ENCODE results near the gene KCNH1. TPM values are rescaled to one million over a fixed set of nuclear protein-coding genes. Genes with fewer than 3 reads are reported as not detected.

Gene KCNH1
- total and polyA plus RNA-seq, 8 donors, result 0.04 to 0.54 (median 0.13) TPM

GRCh38 chr1:210683403-210684047, 450.4 kb downstream of the KCNH1 start:
- no peak for TF ChIP-seq CTCF (IDR thresholded peaks at IDR 0.05)
- Histone ChIP-seq H3K9me3 (no peaks in the 10 kb centered on the region), H3K27me3 (no peaks in the 10 kb centered on the region), H3K4me3 (no peak overlapping the region), H3K4me1 (no peaks in the 10 kb centered on the region), H3K36me3 (no peaks in the 10 kb centered on the region), H3K27ac (no peak overlapping the region)
- DNase-seq (no peak), ATAC-seq (no peak)
- intact Hi-C loops (cut with DNase I), result no loop called here

GRCh38 chr1:210681158-210681557, 452.8 kb downstream of the KCNH1 start:
- Histone ChIP-seq H3K36me3 (no peaks in the 10 kb centered on the region), H3K27ac (no peak overlapping the region), H3K4me3 (no peak overlapping the region), H3K4me1 (no peaks in the 10 kb centered on the region), H3K27me3 (no peaks in the 10 kb centered on the region), H3K9me3 (no peaks in the 10 kb centered on the region)
- no peak for DNase-seq
- no peak for TF ChIP-seq CTCF (IDR thresholded peaks at IDR 0.05)
- no peak for ATAC-seq
- intact Hi-C loops (cut with DNase I), result no loop called here

- TF ChIP-seq CTCF (IDR thresholded peaks at IDR 0.05), result no peak
- Histone ChIP-seq H3K27me3 (no peaks in the 10 kb centered on the region), H3K27ac (no peak overlapping the region), H3K4me3 (no peak overlapping the region), H3K9me3 (no peaks in the 10 kb centered on the region), H3K36me3 (no peaks in the 10 kb centered on the region), H3K4me1 (no peaks in the 10 kb centered on the region)
- ATAC-seq (no peak), DNase-seq (no peak)
- intact Hi-C loops (cut with DNase I), result no loop called here
Measured at GRCh38 chr1:210678306-210678705, 455.6 kb downstream of the KCNH1 start.

- DNase-seq (no peak), ATAC-seq (no peak)
- Histone ChIP-seq H3K9me3 (no peaks in the 10 kb centered on the region), H3K4me1 (no peaks in the 10 kb centered on the region), H3K4me3 (no peak overlapping the region), H3K27ac (no peak overlapping the region), H3K27me3 (no peaks in the 10 kb centered on the region), H3K36me3 (no peaks in the 10 kb centered on the region)
- no peak for TF ChIP-seq CTCF (IDR thresholded peaks at IDR 0.05)
- intact Hi-C loops (cut with DNase I), result no loop called here
Measured at GRCh38 chr1:210677533-210677932, 456.4 kb downstream of the KCNH1 start.

GRCh38 chr1:210676539-210676938, 457.4 kb downstream of the KCNH1 start:
- TF ChIP-seq CTCF (IDR thresholded peaks at IDR 0.05), result no peak
- no peaks in the 10 kb centered on the region for H3K9me3 ChIP-seq
- H3K27me3 ChIP-seq, result no peaks in the 10 kb centered on the region
- H3K4me1 ChIP-seq, result no peaks in the 10 kb centered on the region
- H3K4me3 ChIP-seq, result no peak overlapping the region
- no peak overlapping the region for H3K27ac ChIP-seq
- intact Hi-C loops (cut with DNase I), result no loop called here
- no peaks in the 10 kb centered on the region for H3K36me3 ChIP-seq
- no peak for DNase-seq
- no peak for ATAC-seq
